Measurements from ENCODE around the gene DNAH10.

GRCh38 chr12:123732251-123732650 is 29.9 kb upstream of the DNAH10 start:
- TF ChIP-seq CTCF (IDR thresholded peaks at IDR 0.05; ENCODE audit: low read depth, low read length) = no peak
- no peak for TF ChIP-seq POLR2A (IDR thresholded peaks at IDR 0.05; ENCODE audit: extremely low read depth, insufficient read length)
- TF ChIP-seq MYC (IDR thresholded peaks at IDR 0.05; ENCODE audit: low read depth, low read length) = no peak
- TF ChIP-seq MAX (IDR thresholded peaks at IDR 0.05; ENCODE audit: low read depth, low read length) = no peak

Measured in NB4 (cell line).